DOHH2 (cell line): Measurements from ENCODE around the gene SH3RF3.

Experiments used
- CTCF ChIP-seq: fragments of 200-600 bp; sonication (generic); IDR thresholded peaks from one replicate; pipeline ENCODE4 v1.5.1; 2014; ENCODE audit warnings: antibody characterized with exemption, mild to moderate bottlenecking, low read depth, low read length; ENCODE audit not compliant: poor library complexity, severe bottlenecking
- EZH2phosphoT487 ChIP-seq: fragments of 200-600 bp; sonication (generic); IDR thresholded peaks from 2 replicates; pipeline ENCODE4 v1.6.1; 2017; ENCODE audit warnings: borderline replicate concordance, mild to moderate bottlenecking, antibody characterized with exemption, low read length, moderate library complexity, mixed read lengths

DNA sequence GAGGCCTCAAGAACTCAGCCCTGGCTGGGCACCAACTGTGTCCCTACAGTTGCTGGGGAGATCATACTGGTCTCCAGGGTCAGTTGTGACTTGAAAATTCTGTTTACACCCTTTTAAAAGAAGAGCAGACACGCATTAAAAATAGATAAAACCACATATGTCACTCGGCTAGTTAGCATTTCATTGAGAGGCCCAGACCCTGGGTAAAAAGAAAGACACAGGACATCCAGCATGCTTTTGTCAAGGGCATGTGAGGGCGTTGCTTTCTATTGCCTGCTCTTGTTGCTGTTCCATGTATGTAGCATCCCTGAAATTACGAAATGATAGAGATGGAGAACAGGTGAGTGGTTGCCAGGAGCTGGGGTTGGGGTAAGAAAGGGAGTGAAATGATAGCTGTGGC is 390.5 kb downstream of the SH3RF3 start:
- TF ChIP-seq CTCF (no peak), EZH2phosphoT487 (no peak)
